ENCODE measurements around the gene FGG.

DNA sequence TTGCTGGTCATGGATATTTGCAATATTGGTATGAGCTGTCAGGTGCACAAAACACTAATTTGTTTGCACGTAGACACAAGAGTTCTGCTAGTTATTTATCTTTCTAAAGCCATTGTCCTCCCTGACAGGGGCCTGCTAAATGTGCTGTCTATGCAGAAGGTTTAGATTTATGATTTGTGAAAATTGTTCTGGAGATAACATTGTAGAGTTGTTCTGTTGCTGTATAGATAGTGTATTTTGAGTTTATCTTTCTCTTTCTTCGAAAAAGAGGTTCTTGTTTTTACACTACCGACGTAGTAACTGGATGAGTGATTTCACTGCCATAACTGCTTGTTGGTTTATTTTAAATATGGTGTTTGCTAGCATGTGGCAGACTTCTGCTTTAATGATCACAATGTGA, 28.5 kb upstream of the FGG start:
- TF ChIP-seq, protein P1, sequence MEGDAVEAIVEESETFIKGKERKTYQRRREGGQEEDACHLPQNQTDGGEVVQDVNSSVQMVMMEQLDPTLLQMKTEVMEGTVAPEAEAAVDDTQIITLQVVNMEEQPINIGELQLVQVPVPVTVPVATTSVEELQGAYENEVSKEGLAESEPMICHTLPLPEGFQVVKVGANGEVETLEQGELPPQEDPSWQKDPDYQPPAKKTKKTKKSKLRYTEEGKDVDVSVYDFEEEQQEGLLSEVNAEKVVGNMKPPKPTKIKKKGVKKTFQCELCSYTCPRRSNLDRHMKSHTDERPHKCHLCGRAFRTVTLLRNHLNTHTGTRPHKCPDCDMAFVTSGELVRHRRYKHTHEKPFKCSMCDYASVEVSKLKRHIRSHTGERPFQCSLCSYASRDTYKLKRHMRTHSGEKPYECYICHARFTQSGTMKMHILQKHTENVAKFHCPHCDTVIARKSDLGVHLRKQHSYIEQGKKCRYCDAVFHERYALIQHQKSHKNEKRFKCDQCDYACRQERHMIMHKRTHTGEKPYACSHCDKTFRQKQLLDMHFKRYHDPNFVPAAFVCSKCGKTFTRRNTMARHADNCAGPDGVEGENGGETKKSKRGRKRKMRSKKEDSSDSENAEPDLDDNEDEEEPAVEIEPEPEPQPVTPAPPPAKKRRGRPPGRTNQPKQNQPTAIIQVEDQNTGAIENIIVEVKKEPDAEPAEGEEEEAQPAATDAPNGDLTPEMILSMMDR (IDR thresholded peaks at IDR 0.05) = no peak
- TF ChIP-seq POLR2A (IDR thresholded peaks at IDR 0.05) (no peak), EP300 (IDR thresholded peaks at IDR 0.05) (no peak)

Measured in suprapubic skin (tissue), 3 donors.